Lower leg skin (tissue), 4 donors: ENCODE results near the gene OBP2A. TPM values are rescaled to one million over a fixed set of nuclear protein-coding genes. Genes with fewer than 3 reads are reported as not detected.

ENCODE experiments used
- DNase-seq, 2 donors: peaks; one replicate each; pipeline ENCODE4 v3.0.0-alpha.2; 2019; ENCODE audit warnings: low spot score in 2 of 2
- H3K4me3 ChIP-seq: fragments of 200-600 bp; sonication (generic); 2 replicates; pipeline ENCODE4 v1.5.1; 2017; ENCODE audit warnings: mild to moderate bottlenecking, low read depth; ENCODE audit not compliant: poor library complexity, severe bottlenecking
- CTCF ChIP-seq, 3 donors: fragments of 450-650 bp; IDR thresholded peaks; one replicate each; pipeline ENCODE4 v1.5.1; 2016; ENCODE audit warnings: antibody characterized with exemption in 3 of 3, mild to moderate bottlenecking in 3 of 3, moderate library complexity in 2 of 3
- POLR2A ChIP-seq, 2 donors: fragments of 450-650 bp; IDR thresholded peaks; one replicate each; pipeline ENCODE4 v1.6.1; 2016 to 2017; ENCODE audit warnings: antibody characterized with exemption in 2 of 2, mild to moderate bottlenecking in 1 of 2, moderate library complexity in 1 of 2
- WGBS, 2 donors: methylation state at CpG; one replicate each; pipeline ENCODE4 v1.1.5; 2018; 5-methylcytosine and 5-hydroxymethylcytosine counted together
- intact Hi-C: fragments of 100-400 bp; cut with DNase I; formaldehyde crosslinking; loops from one replicate; pipeline ENCODE4 v1.15.0; 2023; ENCODE audit warnings: low total_unique reads
- total RNA-seq, 4 donors: library from RNA; depleted of rRNA; stranded (reverse); fragments of >200 nt; gene quantifications; one replicate each; pipeline ENCODE4 v1.1.0, GENCODE V29; 2016

The OBP2A gene
- total RNA-seq, 4 donors from 2014 or later, result 4.7 to 6.6 TPM; not detected in 2

DNA sequence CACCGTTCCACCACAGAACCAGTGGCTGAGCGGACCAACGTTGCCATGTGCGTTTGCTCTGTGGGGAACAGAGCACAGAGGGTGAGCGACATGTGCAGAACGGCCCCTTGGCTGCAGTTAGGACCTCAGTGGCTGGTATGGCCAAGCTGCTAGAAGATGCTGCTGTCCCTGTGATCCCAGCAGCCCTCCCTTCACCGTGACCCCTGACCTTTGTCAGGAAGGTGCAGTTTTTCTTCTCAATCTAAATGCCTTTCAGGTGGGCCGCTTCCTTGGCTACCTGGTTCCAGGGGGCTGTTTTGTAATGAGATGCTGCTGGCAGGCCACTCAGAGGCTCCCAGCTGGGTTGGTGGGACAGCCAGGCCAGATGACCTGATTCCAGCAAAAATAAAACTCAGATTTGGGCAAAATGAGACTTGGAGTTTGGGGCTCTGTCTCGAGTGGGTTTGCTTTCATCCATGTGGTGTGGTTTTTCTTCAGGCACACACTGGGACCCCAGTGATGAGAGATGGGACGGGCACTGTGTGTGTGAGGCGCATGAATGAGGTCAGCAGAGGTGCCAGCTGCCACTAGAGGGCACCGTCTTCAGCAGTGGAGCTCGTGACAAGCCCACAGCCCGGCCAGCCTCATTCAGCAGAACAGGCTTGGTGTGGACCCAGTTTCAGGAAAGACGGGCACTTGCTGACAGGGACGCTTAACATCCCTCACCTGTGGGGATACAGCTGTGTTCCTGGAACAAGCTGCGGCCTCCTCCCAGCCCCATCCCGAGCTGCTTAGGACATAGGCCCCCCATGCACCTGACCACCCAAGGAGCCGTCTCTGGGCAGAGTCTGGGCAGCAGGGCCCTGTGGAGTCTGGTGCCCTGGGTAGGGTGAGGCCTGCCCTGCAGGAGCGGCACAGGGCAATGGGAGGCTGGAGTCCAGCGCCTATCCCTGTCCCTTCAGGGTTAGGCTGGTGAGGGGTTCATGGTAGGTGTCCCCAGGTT, 41.4 kb upstream of the OBP2A start:
- intact Hi-C loops, result no loop called here
- DNase-seq, result peak in 1 of 2 donors; percentile 29

GRCh38 chr9:135505406-135506187, 40.3 kb upstream of the OBP2A start:
- WGBS, 2 donors, result 82 to 88% methylated on average over 21 of the region's 24 CpGs
- DNase-seq, result no peak
- TF ChIP-seq POLR2A (IDR thresholded peaks at IDR 0.05) (no peak), CTCF (IDR thresholded peaks at IDR 0.05) (no peak)
- intact Hi-C loops, result no loop called here
- no peak overlapping the region for H3K4me3 ChIP-seq

More for the DNA sequence above, 41.4 kb upstream of the OBP2A start:
- 56 to 66% methylated on average over 16 to 20 of the region's 21 CpGs for WGBS, 2 donors
- no peak overlapping the region for H3K4me3 ChIP-seq
- no peak for TF ChIP-seq POLR2A (IDR thresholded peaks at IDR 0.05)
- TF ChIP-seq CTCF (IDR thresholded peaks at IDR 0.05), result peak in 1 of 3 donors; percentile 27

DNA sequence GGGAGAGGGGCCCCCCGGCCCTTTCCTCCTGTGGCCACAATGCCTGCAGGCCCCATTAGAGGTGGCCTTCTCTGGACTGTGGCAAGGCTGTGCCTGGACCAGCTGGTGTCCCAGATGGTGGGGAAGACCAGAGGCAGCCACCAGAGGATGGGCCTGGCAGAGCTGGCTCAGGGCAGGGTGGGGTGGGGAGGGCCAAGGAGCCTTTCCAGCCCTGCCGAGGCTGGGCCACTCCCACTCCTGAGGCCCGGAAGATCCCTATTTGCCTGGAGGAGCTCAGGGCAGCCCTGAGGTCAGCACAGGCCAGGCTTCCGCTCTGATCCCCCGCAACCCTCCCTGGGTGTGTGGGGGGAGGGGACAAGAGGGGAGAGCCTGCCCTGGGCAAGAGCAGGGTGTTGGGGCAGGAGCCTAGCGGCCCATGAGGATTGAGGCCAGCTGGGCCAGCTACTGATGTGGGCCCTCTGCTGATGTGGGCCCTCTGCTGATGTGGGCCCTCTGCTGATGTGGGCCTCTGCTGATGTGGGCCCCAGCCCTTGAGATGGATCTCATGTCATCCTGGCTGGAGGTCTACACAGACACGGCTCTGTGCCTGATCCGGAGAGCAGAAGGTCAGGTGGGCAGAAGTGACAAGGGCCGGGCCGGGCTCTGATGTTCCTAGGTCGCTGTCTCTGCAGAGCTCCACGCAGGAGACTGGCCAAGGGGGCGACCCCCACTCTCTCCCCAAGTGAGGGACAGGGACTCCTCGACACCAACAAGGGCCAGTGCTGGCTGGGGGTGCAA, 39.4 kb upstream of the OBP2A start:
- WGBS, 2 donors, result 43 to 69% methylated on average over 4 to 5 of the region's 14 CpGs
- no peak for DNase-seq
- intact Hi-C loops, result no loop called here

DNA sequence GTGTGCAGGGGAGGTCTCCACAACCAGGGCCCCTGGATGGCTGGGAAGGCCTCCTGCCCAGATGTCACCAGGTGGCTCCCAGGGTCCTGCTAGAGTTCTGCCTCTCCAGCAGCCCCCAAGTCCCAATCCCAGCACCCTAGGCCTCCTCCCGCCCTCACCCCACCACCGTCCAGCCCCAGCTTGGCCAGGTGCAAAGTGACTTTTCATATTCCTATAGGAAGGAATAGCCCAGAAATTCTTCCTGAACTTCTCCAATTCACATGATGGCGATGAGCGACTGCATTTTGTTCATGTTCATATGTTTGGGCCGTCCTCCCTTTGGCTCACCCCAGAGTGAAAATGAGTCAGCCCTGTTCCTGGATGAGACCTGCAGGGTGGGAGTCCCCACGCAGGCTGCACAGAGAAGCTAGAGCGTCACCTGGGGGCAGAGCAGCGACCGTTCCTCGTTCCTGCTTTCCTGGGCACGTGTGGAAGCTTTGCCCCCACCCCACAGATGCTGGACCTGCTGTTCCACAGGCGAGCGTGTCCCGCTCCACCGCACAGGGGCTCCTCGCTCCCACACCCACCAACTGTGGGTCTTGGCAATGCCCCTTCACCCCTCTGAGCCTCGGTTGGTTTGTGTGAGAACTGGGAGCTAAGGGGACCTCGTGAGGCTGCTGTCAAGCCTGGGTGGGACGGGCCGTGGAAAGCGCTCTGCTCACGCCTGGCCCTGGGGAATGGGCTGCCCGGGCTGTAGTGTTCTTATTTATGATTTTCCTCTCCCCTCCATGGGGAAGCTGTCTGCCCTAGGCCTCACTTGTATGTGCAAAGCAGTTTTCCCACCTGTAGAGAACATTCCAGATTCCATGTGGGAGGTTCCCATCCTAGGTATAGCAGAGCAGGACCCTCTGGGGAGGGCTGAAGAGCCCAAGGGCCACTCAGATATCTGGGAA, 38.6 kb upstream of the OBP2A start:
- 84 to 87% methylated on average over 22 to 23 of the region's 23 CpGs for WGBS, 2 donors
- no peak for TF ChIP-seq POLR2A (IDR thresholded peaks at IDR 0.05)
- TF ChIP-seq CTCF (IDR thresholded peaks at IDR 0.05), result no peak
- no peak overlapping the region for H3K4me3 ChIP-seq
- peak in 1 of 2 donors; percentile 76 for DNase-seq
- intact Hi-C loops, result no loop called here

More for the DNA sequence above, 39.4 kb upstream of the OBP2A start:
- no peak overlapping the region for H3K4me3 ChIP-seq
- TF ChIP-seq CTCF (IDR thresholded peaks at IDR 0.05) (no peak), POLR2A (IDR thresholded peaks at IDR 0.05) (no peak)
